Mesodermal cell (in vitro differentiated cells): ENCODE measurements around the gene CDCP1.

Experiments
- H3K27ac ChIP-seq: 2 replicates; pipeline ENCODE4 v1.7.0; 2013; ENCODE audit warnings: mild to moderate bottlenecking, low read depth, low read length, moderate library complexity; ENCODE audit not compliant: severe bottlenecking
- H3K36me3 ChIP-seq: 2 replicates; pipeline ENCODE4 v1.7.1; 2013; ENCODE audit warnings: mild to moderate bottlenecking, low read length, moderate library complexity; ENCODE audit not compliant: control insufficient read depth, insufficient read depth
- H3K4me1 ChIP-seq: one replicate; pipeline ENCODE4 v1.7.1; 2013; ENCODE audit warnings: mild to moderate bottlenecking, low read length; ENCODE audit not compliant: insufficient read depth, control insufficient read depth, poor library complexity, severe bottlenecking
- H3K4me3 ChIP-seq: 2 replicates; pipeline ENCODE4 v1.7.0; 2013; ENCODE audit warnings: low read length, control low read depth, mild to moderate bottlenecking; ENCODE audit not compliant: insufficient read depth, poor library complexity, severe bottlenecking; ENCODE audit errors: extremely low read depth
- H3K9me3 ChIP-seq: 2 replicates; pipeline ENCODE4 v1.7.1; 2013; ENCODE audit warnings: mild to moderate bottlenecking, low read length, moderate library complexity; ENCODE audit not compliant: control insufficient read depth
- WGBS, 2 experiments: methylation state at CpG; one replicate each; pipeline ENCODE4 v1.1.5; 2013; ENCODE audit warnings: missing lambda C conversion rate in 2 of 2; ENCODE audit not compliant: insufficient coverage in 2 of 2; 5-methylcytosine and 5-hydroxymethylcytosine counted together

The CDCP1 gene

DNA sequence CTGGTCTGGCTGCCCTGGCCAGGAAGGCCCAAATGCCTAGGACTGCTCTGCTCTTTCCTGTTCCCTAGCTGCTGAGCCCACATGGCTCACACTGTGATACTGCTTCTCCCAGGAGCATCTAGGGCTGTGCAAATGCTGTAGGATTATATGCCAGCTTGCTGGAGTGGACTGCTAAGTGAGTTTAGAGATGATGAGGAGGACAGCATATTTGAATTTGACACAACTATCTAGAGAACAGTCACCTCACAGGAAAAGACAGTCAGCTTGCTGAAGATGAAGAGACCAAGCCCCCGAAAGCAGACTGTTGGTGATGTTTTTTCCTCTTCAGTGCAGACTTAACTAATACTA, 80.8 kb downstream of the CDCP1 start:
- H3K9me3 ChIP-seq = no peaks in the 10 kb centered on the region
- 100% methylated on average over 1 of the region's 1 CpG; no CpG with 5 or more reads in 1 of the 2 experiments for WGBS, 2 experiments
- H3K27ac ChIP-seq = peak overlapping the region; percentile 51
- H3K36me3 ChIP-seq = no peaks in the 10 kb centered on the region
- peaks cover 11% of the 10 kb centered on the region for H3K4me1 ChIP-seq
- H3K4me3 ChIP-seq = no peak overlapping the region

DNA sequence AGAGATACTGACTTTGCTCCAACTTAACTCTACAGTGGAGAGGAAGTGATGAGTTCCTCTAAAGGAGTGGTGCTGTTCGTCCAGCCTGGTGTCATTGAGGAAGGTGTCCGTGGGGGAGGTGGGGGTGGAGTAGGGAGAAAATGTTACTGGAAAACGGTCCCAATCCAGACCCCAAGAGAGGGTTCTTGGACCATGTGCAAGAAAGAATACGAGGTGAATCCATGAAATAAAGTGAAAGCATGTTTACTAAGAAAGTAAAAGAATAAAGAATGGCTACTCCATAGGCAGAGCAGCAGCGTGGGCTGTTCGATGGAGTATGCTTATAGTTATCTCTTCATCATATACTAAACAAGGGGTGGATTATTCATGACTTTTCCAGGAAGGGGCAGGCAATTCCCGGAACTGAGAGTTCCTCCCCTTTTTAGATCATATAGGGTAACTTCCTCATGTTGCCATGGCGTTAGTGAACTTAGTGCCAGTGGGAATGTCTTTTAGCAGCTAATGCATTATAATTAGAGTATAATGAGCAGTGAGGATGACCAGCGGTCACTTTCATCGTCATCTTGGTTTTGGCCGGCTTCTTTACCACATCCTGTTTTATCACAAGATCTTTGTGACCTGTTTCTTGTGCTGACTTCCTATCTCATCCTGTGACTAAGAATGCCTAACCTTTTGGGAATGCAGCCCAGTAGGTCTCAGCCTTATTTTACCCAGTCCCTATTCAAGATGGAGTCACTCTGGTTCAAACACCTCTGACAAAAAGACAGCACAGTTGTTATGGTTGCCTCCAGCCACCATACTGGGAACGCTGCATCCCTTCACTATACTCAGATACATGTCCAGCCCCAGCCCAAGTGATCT, 81.4 kb downstream of the CDCP1 start:
- no peaks in the 10 kb centered on the region for H3K36me3 ChIP-seq
- H3K4me1 ChIP-seq = peaks cover 11% of the 10 kb centered on the region
- 85 to 88% methylated on average over 7 to 8 of the region's 12 CpGs for WGBS, 2 experiments
- peak overlapping the region; percentile 51 for H3K27ac ChIP-seq
- no peak overlapping the region for H3K4me3 ChIP-seq
- H3K9me3 ChIP-seq = no peaks in the 10 kb centered on the region

DNA sequence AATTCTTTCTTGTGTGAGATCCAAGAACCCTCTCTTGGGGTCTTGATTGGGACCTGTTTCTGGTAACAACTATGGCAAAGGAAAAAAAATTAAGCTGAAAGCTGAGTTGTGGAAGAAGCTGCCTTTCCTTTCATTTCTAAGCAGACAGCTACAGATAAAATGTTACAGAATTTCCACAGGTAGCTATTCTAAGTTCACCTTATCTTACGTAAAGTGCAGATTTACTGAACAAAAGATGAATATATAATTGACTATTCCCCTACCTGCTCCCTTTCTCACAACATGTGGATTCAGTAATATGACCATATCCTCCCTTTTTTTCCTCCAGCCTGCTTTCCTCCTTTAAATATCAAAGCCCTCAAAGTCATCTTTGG, 83.5 kb downstream of the CDCP1 start:
- Histone ChIP-seq H3K4me1 (peaks cover 11% of the 10 kb centered on the region), H3K9me3 (no peaks in the 10 kb centered on the region), H3K27ac (no peak overlapping the region), H3K4me3 (no peak overlapping the region), H3K36me3 (no peaks in the 10 kb centered on the region)
- WGBS, 2 experiments = no CpG with 5 or more reads among the region's 1 CpG

DNA sequence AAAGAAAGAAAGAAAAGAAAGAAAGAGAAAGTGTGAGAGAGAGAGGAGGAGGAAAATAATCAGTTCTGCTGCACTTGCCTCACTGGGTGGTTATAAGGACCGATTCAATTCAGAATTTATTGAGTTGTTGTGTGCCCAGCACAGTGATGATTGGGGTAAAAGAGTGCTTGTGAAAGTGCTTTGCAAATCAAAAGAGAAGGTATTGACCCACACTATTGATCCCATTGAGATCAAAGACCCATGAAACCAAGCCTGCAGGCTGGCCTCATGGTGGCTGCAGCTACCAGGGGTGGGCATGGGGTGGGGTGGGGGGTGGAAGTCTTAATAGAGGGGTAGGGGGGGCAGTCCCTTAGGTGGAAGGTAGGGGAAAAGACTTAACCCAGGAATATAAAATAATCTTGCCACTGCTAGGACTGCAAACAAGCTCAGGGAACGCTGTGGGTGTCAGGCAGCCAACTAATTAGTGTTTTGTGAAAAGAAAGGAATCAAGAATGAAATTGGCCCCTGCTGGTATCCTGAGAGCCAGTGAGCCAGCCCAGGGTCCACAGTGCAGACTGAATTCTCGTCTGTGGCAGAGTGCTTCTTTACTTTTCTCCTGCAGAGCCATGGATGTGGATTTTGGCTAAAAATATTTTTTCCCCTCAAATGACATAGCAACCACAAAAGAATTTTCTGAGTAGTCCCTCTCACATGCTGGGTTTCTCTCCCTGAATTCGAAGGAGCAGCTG, 85.8 kb downstream of the CDCP1 start:
- H3K27ac ChIP-seq = no peak overlapping the region
- WGBS, 2 experiments = 23 to 31% methylated on average over 2 to 4 of the region's 4 CpGs
- H3K36me3 ChIP-seq = no peaks in the 10 kb centered on the region
- H3K4me3 ChIP-seq = no peak overlapping the region
- H3K4me1 ChIP-seq = peaks cover 22% of the 10 kb centered on the region
- H3K9me3 ChIP-seq = no peaks in the 10 kb centered on the region

DNA sequence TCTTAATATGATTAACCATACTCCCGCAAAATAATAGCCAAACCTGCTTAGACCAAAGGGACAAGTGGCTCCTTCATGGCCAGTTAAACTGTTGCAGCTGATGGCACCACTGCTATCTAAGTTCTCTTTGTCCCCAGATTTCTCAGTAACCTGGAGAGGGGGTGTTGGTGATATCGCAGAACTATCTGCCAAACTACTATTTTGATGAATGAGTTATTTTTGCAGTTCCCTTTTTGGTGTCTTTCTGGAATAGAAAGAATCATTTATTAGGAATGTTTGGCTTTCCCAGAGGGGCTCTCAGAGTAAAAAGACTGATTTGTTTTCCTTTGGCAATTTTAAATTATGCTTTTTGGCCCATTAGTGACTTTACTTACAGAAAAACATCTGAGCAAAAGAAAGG, 87.0 kb downstream of the CDCP1 start:
- Histone ChIP-seq H3K4me1 (peaks cover 26% of the 10 kb centered on the region), H3K4me3 (no peak overlapping the region), H3K9me3 (no peaks in the 10 kb centered on the region), H3K27ac (no peak overlapping the region), H3K36me3 (no peaks in the 10 kb centered on the region)
- WGBS, 2 experiments = 100% methylated on average over 1 of the region's 2 CpGs; no CpG with 5 or more reads in 1 of the 2 experiments

DNA sequence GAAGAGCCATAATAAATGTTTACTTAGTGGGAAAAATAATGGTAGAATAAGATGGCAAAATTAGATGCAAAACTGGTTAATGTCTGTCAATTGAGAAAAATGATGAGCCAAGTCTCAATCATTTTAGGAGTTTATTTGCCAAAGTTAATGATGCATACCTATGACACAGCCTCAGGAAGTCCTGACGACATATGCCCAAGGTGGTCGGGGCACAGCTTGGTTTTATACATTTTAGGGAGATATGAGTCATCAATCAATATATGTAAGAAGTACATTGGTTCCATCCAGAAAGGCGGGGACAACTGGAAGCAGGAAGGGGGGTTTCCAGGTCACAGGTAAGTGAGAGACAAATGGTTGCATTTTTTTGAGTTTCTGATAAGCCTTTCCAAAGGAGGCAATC, 88.6 kb downstream of the CDCP1 start:
- Histone ChIP-seq H3K4me3 (no peak overlapping the region), H3K27ac (no peak overlapping the region), H3K9me3 (no peaks in the 10 kb centered on the region), H3K36me3 (no peaks in the 10 kb centered on the region), H3K4me1 (peaks cover 27% of the 10 kb centered on the region)
- 86 to 92% methylated on average over 1 to 2 of the region's 3 CpGs for WGBS, 2 experiments

DNA sequence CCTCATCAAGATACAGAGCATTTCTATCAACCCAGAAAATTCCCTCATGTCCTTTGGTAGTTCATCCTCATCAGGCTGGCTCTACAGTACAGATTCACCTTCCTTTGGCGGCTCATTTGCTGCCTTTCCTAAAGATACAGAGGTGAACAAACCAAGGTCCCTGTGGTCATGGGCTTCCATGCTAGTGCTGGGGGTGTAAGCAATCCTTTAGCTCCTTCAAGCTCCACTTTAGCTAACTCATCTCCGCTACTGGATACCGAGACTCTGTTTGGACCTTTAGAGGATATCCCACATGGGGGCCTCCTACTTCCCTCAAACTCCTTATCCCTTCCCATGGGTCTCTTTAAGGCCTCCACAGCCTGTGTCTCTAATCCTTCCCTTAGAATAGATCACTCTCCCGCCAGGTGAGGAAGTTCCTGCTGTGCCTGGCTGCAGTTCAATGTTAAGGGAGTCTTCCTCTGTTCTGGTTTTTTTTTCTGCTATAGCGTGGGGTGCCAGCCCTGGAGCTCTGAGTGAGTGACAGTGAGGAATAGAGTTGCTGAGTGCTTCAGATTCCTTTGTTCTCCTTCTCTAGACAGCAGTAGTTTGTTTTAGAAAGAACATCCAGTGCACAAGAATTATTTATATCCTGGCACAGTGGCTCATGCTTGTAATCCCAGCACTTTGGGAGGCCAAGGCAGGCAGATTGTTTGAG, 89.4 kb downstream of the CDCP1 start:
- Histone ChIP-seq H3K4me1 (peaks cover 27% of the 10 kb centered on the region), H3K4me3 (no peak overlapping the region), H3K36me3 (no peaks in the 10 kb centered on the region), H3K27ac (peak overlapping the region; percentile 30), H3K9me3 (no peaks in the 10 kb centered on the region)
- WGBS, 2 experiments = 67 to 83% methylated on average over 3 of the region's 5 CpGs

DNA sequence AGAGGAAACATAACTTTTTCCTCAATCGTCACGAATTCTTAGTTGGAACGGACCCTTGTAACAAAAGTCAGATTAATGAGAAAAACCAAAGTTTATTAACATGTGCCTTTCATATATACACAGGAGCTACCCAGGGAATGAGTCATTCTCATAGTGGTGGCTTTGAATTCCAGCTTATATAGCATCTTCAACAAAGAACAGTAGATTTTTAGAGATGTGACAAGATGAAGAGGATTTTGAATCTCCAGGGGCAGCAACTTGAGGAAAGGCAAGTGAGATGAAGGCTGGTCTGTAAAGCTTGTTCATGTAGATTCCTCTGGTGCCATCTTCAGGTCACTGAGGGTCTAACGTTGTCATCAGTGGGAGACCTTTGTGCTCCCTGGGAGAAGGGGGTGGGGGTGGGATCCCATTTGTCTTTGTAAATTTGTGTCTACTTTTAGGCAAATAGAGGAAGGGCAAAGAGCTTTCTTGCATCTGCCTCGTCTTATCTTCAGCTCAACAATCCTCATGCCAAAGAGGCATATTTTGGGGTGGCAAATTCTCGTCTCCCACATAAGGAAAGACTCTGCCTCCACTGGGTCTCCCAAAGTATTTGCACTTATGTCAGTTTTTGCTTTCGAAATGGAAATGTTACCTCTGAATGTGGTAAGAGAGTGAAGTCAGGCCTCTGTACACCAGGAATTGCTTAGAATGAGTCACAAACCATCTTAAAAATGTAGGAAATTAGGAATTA, 90.6 kb downstream of the CDCP1 start:
- WGBS, 2 experiments = 76 to 91% methylated on average over 5 of the region's 7 CpGs
- Histone ChIP-seq H3K4me1 (peaks cover 23% of the 10 kb centered on the region), H3K9me3 (no peaks in the 10 kb centered on the region), H3K36me3 (no peaks in the 10 kb centered on the region), H3K27ac (peak overlapping the region; percentile 44), H3K4me3 (no peak overlapping the region)

DNA sequence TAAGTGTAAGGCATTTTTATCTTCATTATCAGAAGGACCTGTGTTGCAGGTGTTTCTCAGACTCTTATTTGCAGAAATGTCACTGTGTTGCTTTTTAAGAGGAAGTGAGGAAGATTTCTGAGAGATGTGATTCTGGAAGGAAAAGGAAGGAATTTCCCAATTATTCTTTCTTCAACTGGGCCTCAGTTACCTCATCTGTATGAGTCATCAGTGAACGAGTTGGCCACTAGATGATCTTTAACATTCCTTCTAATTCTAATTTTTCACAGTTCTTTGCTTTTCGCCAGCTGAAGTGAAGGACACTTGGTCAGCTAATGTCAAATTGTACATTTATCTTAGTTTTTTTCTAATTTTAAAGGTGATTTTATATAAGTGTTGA, 91.2 kb downstream of the CDCP1 start:
- Histone ChIP-seq H3K4me3 (no peak overlapping the region), H3K27ac (peak overlapping the region; percentile 44), H3K9me3 (no peaks in the 10 kb centered on the region), H3K4me1 (peaks cover 23% of the 10 kb centered on the region), H3K36me3 (no peaks in the 10 kb centered on the region)
- WGBS, 2 experiments = no CpG with 5 or more reads among the region's 2 CpGs

DNA sequence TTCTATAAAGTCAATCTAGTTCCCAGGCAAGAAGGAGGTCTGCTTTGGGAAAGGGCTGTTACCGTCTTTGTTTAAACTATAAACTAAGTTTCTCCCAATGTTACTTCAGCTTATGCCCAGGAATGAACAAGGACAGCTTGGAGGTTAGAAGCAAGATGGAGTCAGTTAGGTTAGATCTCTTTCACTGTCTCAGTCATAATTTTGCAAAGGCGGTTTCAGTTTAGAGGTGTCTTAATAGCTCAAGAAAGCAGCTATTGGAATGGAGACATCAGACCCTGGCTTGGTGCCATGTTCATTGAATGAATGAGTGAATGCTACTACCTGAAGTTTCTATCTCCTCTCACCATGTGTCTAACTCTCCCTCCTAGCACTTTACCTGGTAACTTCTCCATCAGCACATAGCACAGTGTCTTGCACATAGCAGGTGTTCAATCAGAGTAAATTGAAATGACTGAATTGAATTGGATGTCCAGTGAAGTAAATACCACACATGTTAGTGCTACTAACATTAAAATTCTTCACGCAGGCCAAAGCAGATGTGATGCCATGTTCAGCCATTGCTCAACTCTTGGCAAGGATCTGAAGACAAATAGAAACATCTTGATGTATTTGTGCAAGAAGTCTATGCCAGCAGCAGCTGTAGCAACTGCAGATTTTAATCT, 91.9 kb downstream of the CDCP1 start:
- no peak overlapping the region for H3K27ac ChIP-seq
- H3K9me3 ChIP-seq = no peaks in the 10 kb centered on the region
- peaks cover 23% of the 10 kb centered on the region for H3K4me1 ChIP-seq
- 100% methylated on average over 1 of the region's 3 CpGs for WGBS, 2 experiments
- no peaks in the 10 kb centered on the region for H3K36me3 ChIP-seq
- H3K4me3 ChIP-seq = no peak overlapping the region
